ENCODE measurements around the gene CCDC178.

The CCDC178 gene

GRCh38 chr18:32980896-32981295 is 459.6 kb downstream of the CCDC178 start:
- no peak overlapping the region for H3K27ac ChIP-seq (replicated peaks)
- no peaks in the 10 kb centered on the region for H3K27me3 ChIP-seq (ENCODE audit: insufficient read depth, poor library complexity, severe bottlenecking)
- TF ChIP-seq REST (IDR thresholded peaks at IDR 0.05; ENCODE audit: insufficient replicate concordance, low read depth) (no peak), GABPA (IDR thresholded peaks at IDR 0.05; ENCODE audit: low read depth) (no peak), POLR2AphosphoS5 (IDR thresholded peaks at IDR 0.05; ENCODE audit: low read depth) (no peak), CTCF (IDR thresholded peaks at IDR 0.05; ENCODE audit: insufficient read depth, low read length) (no peak), SPI1 (IDR thresholded peaks at IDR 0.05; ENCODE audit: borderline replicate concordance, low read depth) (no peak)
- no peak for DNase-seq (ENCODE audit: low read depth in 1 of 2, low spot score in 1 of 2)
- no peak overlapping the region for H3K4me3 ChIP-seq (replicated peaks; ENCODE audit: insufficient read depth, low read length)

GRCh38 chr18:32975501-32975900 is 465.0 kb downstream of the CCDC178 start:
- Histone ChIP-seq H3K4me3 (replicated peaks; ENCODE audit: insufficient read depth, low read length) (no peak overlapping the region), H3K27me3 (ENCODE audit: insufficient read depth, poor library complexity, severe bottlenecking) (no peaks in the 10 kb centered on the region), H3K27ac (replicated peaks) (no peak overlapping the region)
- TF ChIP-seq REST (IDR thresholded peaks at IDR 0.05; ENCODE audit: insufficient replicate concordance, low read depth) (no peak), CTCF (IDR thresholded peaks at IDR 0.05; ENCODE audit: insufficient read depth, low read length) (no peak), SPI1 (IDR thresholded peaks at IDR 0.05; ENCODE audit: borderline replicate concordance, low read depth) (no peak), GABPA (IDR thresholded peaks at IDR 0.05; ENCODE audit: low read depth) (no peak), POLR2AphosphoS5 (IDR thresholded peaks at IDR 0.05; ENCODE audit: low read depth) (no peak)
- DNase-seq (ENCODE audit: low read depth in 1 of 2, low spot score in 1 of 2): no peak

GRCh38 chr18:32975163-32975436 is 465.4 kb downstream of the CCDC178 start:
- H3K27me3 ChIP-seq (ENCODE audit: insufficient read depth, poor library complexity, severe bottlenecking): no peaks in the 10 kb centered on the region
- no peak overlapping the region for H3K4me3 ChIP-seq (replicated peaks; ENCODE audit: insufficient read depth, low read length)
- TF ChIP-seq GABPA (IDR thresholded peaks at IDR 0.05; ENCODE audit: low read depth): no peak
- TF ChIP-seq SPI1 (IDR thresholded peaks at IDR 0.05; ENCODE audit: borderline replicate concordance, low read depth): no peak
- no peak for TF ChIP-seq REST (IDR thresholded peaks at IDR 0.05; ENCODE audit: insufficient replicate concordance, low read depth)
- no peak for TF ChIP-seq POLR2AphosphoS5 (IDR thresholded peaks at IDR 0.05; ENCODE audit: low read depth)
- no peak for DNase-seq (ENCODE audit: low read depth in 1 of 2, low spot score in 1 of 2)
- no peak overlapping the region for H3K27ac ChIP-seq (replicated peaks)

Measured in HL-60 (cell line).